Measurements from ENCODE around the gene FGF9. TPM values are rescaled to one million over a fixed set of nuclear protein-coding genes. Genes with fewer than 3 reads are reported as not detected.

The FGF9 gene
- polyA plus RNA-seq, 1 donor (not counting 4 experiments of a cell fraction or from before 2014, with no cell fraction given): not detected

- H3K9me1 ChIP-seq (ENCODE audit: control insufficient read depth, extremely low read depth, insufficient read depth, low read length): no peaks in the 10 kb centered on the region
- H3K4me1 ChIP-seq (ENCODE audit: control insufficient read depth, extremely low read depth, insufficient read depth, low read length): no peaks in the 10 kb centered on the region
- FAIRE-seq (no peak), DNase-seq (ENCODE audit: low read depth, low spot score) (no peak)
- no peak overlapping the region for H3K4me2 ChIP-seq (ENCODE audit: control insufficient read depth, extremely low read depth, insufficient read depth, low read depth, low read length)
- H4K20me1 ChIP-seq (ENCODE audit: control insufficient read depth, extremely low read depth, insufficient read depth, low read length): no peaks in the 10 kb centered on the region
- TF ChIP-seq CTCF (optimal IDR thresholded peaks at IDR 0.05 in 1 of 3, IDR thresholded peaks at IDR 0.05 in 1 of 3, conservative IDR thresholded peaks at IDR 0.05 in 1 of 3; ENCODE audit: extremely low read depth in 1 of 3, insufficient read depth in 2 of 3, low read length in 3 of 3) (no peak), EZH2 (IDR thresholded peaks at IDR 0.05; ENCODE audit: low read length) (no peak)
- no peak overlapping the region for H3K4me3 ChIP-seq (ENCODE audit: control insufficient read depth in 2 of 3, extremely low read depth in 1 of 3, insufficient read depth in 2 of 3, low read depth in 1 of 3, low read length in 3 of 3)
- no peak overlapping the region for H3K27ac ChIP-seq (ENCODE audit: control insufficient read depth, insufficient read depth, low read length)
- H3K36me3 ChIP-seq (ENCODE audit: control insufficient read depth in 2 of 2, extremely low read depth in 1 of 2, insufficient read depth in 2 of 2, low read length in 2 of 2): no peaks in the 10 kb centered on the region
- dilution Hi-C loops (cut with MboI; ENCODE audit: extremely low pct_ligation_motif_present, low sequenced_read_pairs): no loop called here
- no peak overlapping the region for H3K9ac ChIP-seq (ENCODE audit: control insufficient read depth, extremely low read depth, insufficient read depth, low read length)
- no peaks in the 10 kb centered on the region for H3K9me3 ChIP-seq (ENCODE audit: control insufficient read depth, low read depth, low read length)
- no peaks in the 10 kb centered on the region for H3K79me2 ChIP-seq (ENCODE audit: control insufficient read depth, insufficient read depth, low read length)
- no peaks in the 10 kb centered on the region for H3K27me3 ChIP-seq (ENCODE audit: control insufficient read depth, extremely low read depth, insufficient read depth, low read length)
- no peak overlapping the region for H2AFZ ChIP-seq (ENCODE audit: control insufficient read depth, low read length)
Observed at GRCh38 chr13:21696865-21697448, 26.1 kb downstream of the FGF9 start.

DNA sequence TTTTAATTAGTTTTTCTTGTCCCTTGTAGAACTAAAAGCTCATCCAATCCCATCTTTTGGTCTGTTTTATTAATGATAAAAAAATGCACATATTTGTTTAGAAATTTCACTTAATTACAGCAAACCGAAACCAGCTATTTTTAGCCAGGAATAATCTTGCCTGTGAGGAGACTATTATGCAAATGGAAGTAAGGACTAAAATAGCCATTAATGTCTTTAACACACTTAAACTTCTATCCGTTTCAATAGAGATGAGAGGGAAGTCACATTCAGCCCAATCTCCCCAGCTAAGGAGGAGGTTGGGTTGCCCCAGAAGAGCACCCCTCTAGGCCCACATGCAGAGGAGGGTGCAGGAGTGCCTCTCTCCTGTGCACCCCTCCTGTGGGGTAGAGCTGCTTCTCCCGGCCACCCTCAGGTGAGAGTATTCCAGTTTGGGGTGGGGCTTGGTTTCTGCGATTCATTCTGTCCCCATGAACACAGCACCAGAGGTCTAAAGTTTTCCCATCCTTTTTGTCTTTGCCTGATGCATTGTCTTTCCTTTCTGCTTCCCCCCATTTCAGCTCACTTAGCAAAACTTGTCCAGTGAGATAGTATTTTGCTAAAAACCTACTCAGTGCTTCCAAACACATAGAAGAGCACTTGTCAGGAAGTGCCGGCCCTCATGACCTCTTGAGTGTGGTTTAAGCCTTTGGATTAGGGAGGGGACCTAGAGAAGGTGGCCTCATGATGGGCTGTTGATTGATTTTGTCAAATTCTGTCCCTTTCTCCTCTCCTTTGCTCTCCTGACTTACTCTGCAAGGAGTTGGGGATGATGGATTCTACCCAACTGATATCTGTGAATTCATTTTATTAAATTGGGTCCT lies 28.2 kb downstream of the FGF9 start:
- H3K36me3 ChIP-seq (ENCODE audit: control insufficient read depth in 2 of 2, extremely low read depth in 1 of 2, insufficient read depth in 2 of 2, low read length in 2 of 2): no peaks in the 10 kb centered on the region
- H3K4me1 ChIP-seq (ENCODE audit: control insufficient read depth, extremely low read depth, insufficient read depth, low read length): no peaks in the 10 kb centered on the region
- H3K4me2 ChIP-seq (ENCODE audit: control insufficient read depth, extremely low read depth, insufficient read depth, low read depth, low read length): no peak overlapping the region
- H3K9ac ChIP-seq (ENCODE audit: control insufficient read depth, extremely low read depth, insufficient read depth, low read length): no peak overlapping the region
- TF ChIP-seq CTCF (optimal IDR thresholded peaks at IDR 0.05 in 1 of 3, IDR thresholded peaks at IDR 0.05 in 1 of 3, conservative IDR thresholded peaks at IDR 0.05 in 1 of 3; ENCODE audit: extremely low read depth in 1 of 3, insufficient read depth in 2 of 3, low read length in 3 of 3) (no peak), EZH2 (IDR thresholded peaks at IDR 0.05; ENCODE audit: low read length) (no peak)
- H3K9me1 ChIP-seq (ENCODE audit: control insufficient read depth, extremely low read depth, insufficient read depth, low read length): no peaks in the 10 kb centered on the region
- H2AFZ ChIP-seq (ENCODE audit: control insufficient read depth, low read length): no peak overlapping the region
- FAIRE-seq: no peak
- H3K27me3 ChIP-seq (ENCODE audit: control insufficient read depth, extremely low read depth, insufficient read depth, low read length): no peaks in the 10 kb centered on the region
- no peak for DNase-seq (ENCODE audit: low read depth, low spot score)
- no peaks in the 10 kb centered on the region for H3K9me3 ChIP-seq (ENCODE audit: control insufficient read depth, low read depth, low read length)
- H3K27ac ChIP-seq (ENCODE audit: control insufficient read depth, insufficient read depth, low read length): no peak overlapping the region
- H4K20me1 ChIP-seq (ENCODE audit: control insufficient read depth, extremely low read depth, insufficient read depth, low read length): no peaks in the 10 kb centered on the region
- H3K4me3 ChIP-seq (ENCODE audit: control insufficient read depth in 2 of 3, extremely low read depth in 1 of 3, insufficient read depth in 2 of 3, low read depth in 1 of 3, low read length in 3 of 3): no peak overlapping the region
- H3K79me2 ChIP-seq (ENCODE audit: control insufficient read depth, insufficient read depth, low read length): no peaks in the 10 kb centered on the region
- dilution Hi-C loops (cut with MboI; ENCODE audit: extremely low pct_ligation_motif_present, low sequenced_read_pairs): no loop called here
